GM23338 (cell line): ENCODE measurements around the gene LPP. TPM values are rescaled to one million over a fixed set of nuclear protein-coding genes. Genes with fewer than 3 reads are reported as not detected.

Experiments used
- ATAC-seq: fragments of 200-7000 bp; cut with Tn5 transposase; 3 replicates; pipeline ENCODE4 v1.9.1; 2020
- DNase-seq: peaks from one replicate; pipeline ENCODE4 v3.0.0-alpha.2; 2015; ENCODE audit warnings: low spot score
- H2AFZ ChIP-seq: fragments of 200-600 bp; sonication (generic); 2 replicates; pipeline ENCODE4 v1.8.0; 2016; ENCODE audit warnings: antibody characterized with exemption, mild to moderate bottlenecking, moderate library complexity
- H3F3A ChIP-seq: fragments of 200-600 bp; sonication (generic); replicated peaks from 2 replicates; pipeline ENCODE4 v1.8.0; 2017; ENCODE audit warnings: antibody characterized with exemption, mixed run types, low read depth
- H3K27ac ChIP-seq: fragments of 200-600 bp; sonication (generic); 2 replicates; pipeline ENCODE4 v1.6.1; 2016; ENCODE audit warnings: low read depth
- H3K27me3 ChIP-seq: fragments of 200-600 bp; sonication (generic); 2 replicates; pipeline ENCODE4 v1.8.0; 2016; ENCODE audit warnings: mild to moderate bottlenecking, mixed run types, moderate library complexity; ENCODE audit not compliant: insufficient read depth
- H3K36me3 ChIP-seq: fragments of 200-600 bp; sonication (generic); 2 replicates; pipeline ENCODE4 v1.8.0; 2016; ENCODE audit warnings: mild to moderate bottlenecking; ENCODE audit not compliant: insufficient read depth
- H3K4me1 ChIP-seq: fragments of 200-600 bp; sonication (generic); 2 replicates; pipeline ENCODE4 v1.8.0; 2016; ENCODE audit warnings: mild to moderate bottlenecking, moderate library complexity; ENCODE audit not compliant: insufficient read depth
- H3K4me2 ChIP-seq: fragments of 200-600 bp; sonication (generic); 2 replicates; pipeline ENCODE4 v1.7.1; 2017; ENCODE audit warnings: mixed run types
- H3K4me3 ChIP-seq: fragments of 200-600 bp; sonication (generic); 2 replicates; pipeline ENCODE4 v1.6.1; 2016; ENCODE audit warnings: mixed run types
- H3K79me2 ChIP-seq: fragments of 200-600 bp; sonication (generic); replicated peaks from 2 replicates; pipeline ENCODE4 v1.8.0; 2017; ENCODE audit warnings: mild to moderate bottlenecking; ENCODE audit not compliant: insufficient read depth
- H3K9me2 ChIP-seq: fragments of 200-600 bp; sonication (generic); 2 replicates; pipeline ENCODE4 v1.8.0; 2017; ENCODE audit not compliant: insufficient read depth
- H4K20me1 ChIP-seq: fragments of 200-600 bp; sonication (generic); replicated peaks from 2 replicates; pipeline ENCODE4 v1.8.0; 2017; ENCODE audit warnings: mild to moderate bottlenecking; ENCODE audit not compliant: insufficient read depth
- H3K27ac Mint-ChIP-seq: 2 replicates; pipeline ENCODE4 v1.8.0; 2020; ENCODE audit warnings: inconsistent platforms, mild to moderate bottlenecking, moderate library complexity, mixed read lengths
- H3K27me3 Mint-ChIP-seq: 3 replicates; pipeline ENCODE4 v1.8.0; 2022; ENCODE audit warnings: low read depth, mild to moderate bottlenecking, moderate library complexity, mixed read lengths, inconsistent platforms; ENCODE audit not compliant: insufficient read depth, poor library complexity
- H3K36me3 Mint-ChIP-seq: 3 replicates; pipeline ENCODE4 v1.8.0; 2021; ENCODE audit warnings: low read depth, mild to moderate bottlenecking, inconsistent platforms, moderate library complexity, mixed read lengths
- H3K4me1 Mint-ChIP-seq: 3 replicates; pipeline ENCODE4 v1.8.0; 2020; ENCODE audit warnings: mild to moderate bottlenecking, inconsistent platforms, mixed read lengths
- H3K4me3 Mint-ChIP-seq: 3 replicates; pipeline ENCODE4 v1.8.0; 2021; ENCODE audit warnings: moderate library complexity, mild to moderate bottlenecking, inconsistent platforms, mixed read lengths
- H3K9me3 Mint-ChIP-seq: 3 replicates; pipeline ENCODE4 v1.8.0; 2020; ENCODE audit warnings: moderate library complexity, mild to moderate bottlenecking, inconsistent platforms, mixed read lengths
- EZH2 ChIP-seq: fragments of 200-600 bp; sonication (generic); IDR thresholded peaks from one replicate; pipeline ENCODE4 v1.8.0; 2017; ENCODE audit warnings: antibody characterized with exemption, mild to moderate bottlenecking, low read depth; ENCODE audit not compliant: unreplicated experiment
- JUNB ChIP-seq: IDR thresholded peaks from one replicate; pipeline ENCODE4 v1.6.1; 2016; ENCODE audit warnings: antibody characterized with exemption; ENCODE audit not compliant: unreplicated experiment
- NANOG ChIP-seq: IDR thresholded peaks from 2 replicates; pipeline ENCODE4 v1.6.1; 2016; ENCODE audit warnings: antibody characterized with exemption, borderline replicate concordance
- POLR2AphosphoS5 ChIP-seq: IDR thresholded peaks from 2 replicates; pipeline ENCODE4 v1.6.1; 2016; ENCODE audit warnings: antibody characterized with exemption, low read depth
- ZNF331 ChIP-seq: fragments of 250-450 bp; sonication (Bioruptor Pico); IDR thresholded peaks from 2 replicates; pipeline ENCODE4 v1.5.0; 2020; ENCODE audit warnings: low read depth, mild to moderate bottlenecking, moderate library complexity
- polyA plus RNA-seq: library from polyadenylated mRNA; unstranded; fragments of >200 nt; fragmentation: Nextera tagmentation; extraction: Ambion mirVana; gene quantifications from 2 replicates; pipeline ENCODE4 v1.2.1, GENCODE V29; 2016
- total RNA-seq: library from RNA; depleted of rRNA; stranded (reverse); fragments of >200 nt; shearing (Covaris generic); gene quantifications from 2 replicates; pipeline ENCODE4 v1.2.3, GENCODE V29; 2014
- TF ChIP-seq, protein P1 (sequence below): IDR thresholded peaks from 2 replicates; pipeline ENCODE4 v1.6.1; 2016; ENCODE audit warnings: antibody characterized with exemption
- TF ChIP-seq, protein P2 (sequence below): fragments of 250-450 bp; sonication (Bioruptor Pico); IDR thresholded peaks from 2 replicates; pipeline ENCODE4 v1.5.0; 2020; ENCODE audit warnings: mild to moderate bottlenecking, moderate library complexity

The LPP gene
- total and polyA plus RNA-seq, 2 experiments from 2014 or later, result 23.0 to 35.2 TPM

GRCh38 chr3:188369526-188369925, 215.6 kb downstream of the LPP start:
- H3K9me3 Mint-ChIP-seq, result peaks cover 3% of the 10 kb centered on the region; the same call in 1 of the 3 replicates
- ATAC-seq (no peak), DNase-seq (no peak)
- peaks cover 5% of the 10 kb centered on the region; the same call in 1 of the 3 replicates for H3K36me3 Mint-ChIP-seq
- Histone ChIP-seq H3K27ac (peak overlapping the region; percentile 75; the same call in 1 of the 2 replicates), H3K36me3 (no peaks in the 10 kb centered on the region), H3K27me3 (no peaks in the 10 kb centered on the region), H4K20me1 (no peaks in the 10 kb centered on the region), H3K4me3 (no peak overlapping the region), H2AFZ (no peak overlapping the region), H3K9me2 (no peaks in the 10 kb centered on the region), H3F3A (no peaks in the 10 kb centered on the region), H3K4me2 (no peak overlapping the region), H3K4me1 (peaks cover 3% of the 10 kb centered on the region), H3K79me2 (peaks cover 5% of the 10 kb centered on the region; the same call in 1 of the 2 replicates)
- H3K4me1 Mint-ChIP-seq, result peaks cover 8% of the 10 kb centered on the region; the same call in 2 of the 3 replicates
- no peak overlapping the region for H3K27ac Mint-ChIP-seq
- no peak overlapping the region for H3K4me3 Mint-ChIP-seq
- H3K27me3 Mint-ChIP-seq, result peaks cover 7% of the 10 kb centered on the region
- TF ChIP-seq, protein P1, sequence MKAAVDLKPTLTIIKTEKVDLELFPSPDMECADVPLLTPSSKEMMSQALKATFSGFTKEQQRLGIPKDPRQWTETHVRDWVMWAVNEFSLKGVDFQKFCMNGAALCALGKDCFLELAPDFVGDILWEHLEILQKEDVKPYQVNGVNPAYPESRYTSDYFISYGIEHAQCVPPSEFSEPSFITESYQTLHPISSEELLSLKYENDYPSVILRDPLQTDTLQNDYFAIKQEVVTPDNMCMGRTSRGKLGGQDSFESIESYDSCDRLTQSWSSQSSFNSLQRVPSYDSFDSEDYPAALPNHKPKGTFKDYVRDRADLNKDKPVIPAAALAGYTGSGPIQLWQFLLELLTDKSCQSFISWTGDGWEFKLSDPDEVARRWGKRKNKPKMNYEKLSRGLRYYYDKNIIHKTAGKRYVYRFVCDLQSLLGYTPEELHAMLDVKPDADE, result no peak
- TF ChIP-seq JUNB (no peak), ZNF331 (CRISPR knock-in tag) (no peak), EZH2 (no peak), NANOG (no peak), POLR2AphosphoS5 (no peak)
- TF ChIP-seq, protein P2, sequence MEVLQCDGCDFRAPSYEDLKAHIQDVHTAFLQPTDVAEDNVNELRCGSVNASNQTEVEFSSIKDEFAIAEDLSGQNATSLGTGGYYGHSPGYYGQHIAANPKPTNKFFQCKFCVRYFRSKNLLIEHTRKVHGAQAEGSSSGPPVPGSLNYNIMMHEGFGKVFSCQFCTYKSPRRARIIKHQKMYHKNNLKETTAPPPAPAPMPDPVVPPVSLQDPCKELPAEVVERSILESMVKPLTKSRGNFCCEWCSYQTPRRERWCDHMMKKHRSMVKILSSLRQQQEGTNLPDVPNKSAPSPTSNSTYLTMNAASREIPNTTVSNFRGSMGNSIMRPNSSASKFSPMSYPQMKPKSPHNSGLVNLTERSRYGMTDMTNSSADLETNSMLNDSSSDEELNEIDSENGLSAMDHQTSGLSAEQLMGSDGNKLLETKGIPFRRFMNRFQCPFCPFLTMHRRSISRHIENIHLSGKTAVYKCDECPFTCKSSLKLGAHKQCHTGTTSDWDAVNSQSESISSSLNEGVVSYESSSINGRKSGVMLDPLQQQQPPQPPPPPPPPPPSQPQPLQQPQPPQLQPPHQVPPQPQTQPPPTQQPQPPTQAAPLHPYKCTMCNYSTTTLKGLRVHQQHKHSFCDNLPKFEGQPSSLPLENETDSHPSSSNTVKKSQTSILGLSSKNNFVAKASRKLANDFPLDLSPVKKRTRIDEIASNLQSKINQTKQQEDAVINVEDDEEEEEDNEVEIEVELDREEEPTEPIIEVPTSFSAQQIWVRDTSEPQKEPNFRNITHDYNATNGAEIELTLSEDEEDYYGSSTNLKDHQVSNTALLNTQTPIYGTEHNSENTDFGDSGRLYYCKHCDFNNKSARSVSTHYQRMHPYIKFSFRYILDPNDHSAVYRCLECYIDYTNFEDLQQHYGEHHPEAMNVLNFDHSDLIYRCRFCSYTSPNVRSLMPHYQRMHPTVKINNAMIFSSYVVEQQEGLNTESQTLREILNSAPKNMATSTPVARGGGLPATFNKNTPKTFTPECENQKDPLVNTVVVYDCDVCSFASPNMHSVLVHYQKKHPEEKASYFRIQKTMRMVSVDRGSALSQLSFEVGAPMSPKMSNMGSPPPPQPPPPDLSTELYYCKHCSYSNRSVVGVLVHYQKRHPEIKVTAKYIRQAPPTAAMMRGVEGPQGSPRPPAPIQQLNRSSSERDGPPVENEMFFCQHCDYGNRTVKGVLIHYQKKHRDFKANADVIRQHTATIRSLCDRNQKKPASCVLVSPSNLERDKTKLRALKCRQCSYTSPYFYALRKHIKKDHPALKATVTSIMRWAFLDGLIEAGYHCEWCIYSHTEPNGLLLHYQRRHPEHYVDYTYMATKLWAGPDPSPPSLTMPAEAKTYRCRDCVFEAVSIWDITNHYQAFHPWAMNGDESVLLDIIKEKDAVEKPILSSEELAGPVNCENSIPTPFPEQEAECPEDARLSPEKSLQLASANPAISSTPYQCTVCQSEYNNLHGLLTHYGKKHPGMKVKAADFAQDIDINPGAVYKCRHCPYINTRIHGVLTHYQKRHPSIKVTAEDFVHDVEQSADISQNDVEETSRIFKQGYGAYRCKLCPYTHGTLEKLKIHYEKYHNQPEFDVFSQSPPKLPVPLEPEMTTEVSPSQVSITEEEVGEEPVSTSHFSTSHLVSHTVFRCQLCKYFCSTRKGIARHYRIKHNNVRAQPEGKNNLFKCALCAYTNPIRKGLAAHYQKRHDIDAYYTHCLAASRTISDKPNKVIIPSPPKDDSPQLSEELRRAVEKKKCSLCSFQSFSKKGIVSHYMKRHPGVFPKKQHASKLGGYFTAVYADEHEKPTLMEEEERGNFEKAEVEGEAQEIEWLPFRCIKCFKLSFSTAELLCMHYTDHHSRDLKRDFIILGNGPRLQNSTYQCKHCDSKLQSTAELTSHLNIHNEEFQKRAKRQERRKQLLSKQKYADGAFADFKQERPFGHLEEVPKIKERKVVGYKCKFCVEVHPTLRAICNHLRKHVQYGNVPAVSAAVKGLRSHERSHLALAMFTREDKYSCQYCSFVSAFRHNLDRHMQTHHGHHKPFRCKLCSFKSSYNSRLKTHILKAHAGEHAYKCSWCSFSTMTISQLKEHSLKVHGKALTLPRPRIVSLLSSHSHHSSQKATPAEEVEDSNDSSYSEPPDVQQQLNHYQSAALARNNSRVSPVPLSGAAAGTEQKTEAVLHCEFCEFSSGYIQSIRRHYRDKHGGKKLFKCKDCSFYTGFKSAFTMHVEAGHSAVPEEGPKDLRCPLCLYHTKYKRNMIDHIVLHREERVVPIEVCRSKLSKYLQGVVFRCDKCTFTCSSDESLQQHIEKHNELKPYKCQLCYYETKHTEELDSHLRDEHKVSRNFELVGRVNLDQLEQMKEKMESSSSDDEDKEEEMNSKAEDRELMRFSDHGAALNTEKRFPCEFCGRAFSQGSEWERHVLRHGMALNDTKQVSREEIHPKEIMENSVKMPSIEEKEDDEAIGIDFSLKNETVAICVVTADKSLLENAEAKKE (CRISPR knock-in tag), result no peak
